ENCODE data around the gene SRXN1.

SRXN1 gene

GRCh38 chr20:634148-634925 is 18.7 kb downstream of the SRXN1 start:
- peak; percentile 79 for DNase-seq

GRCh38 chr20:631101-631500 is 21.9 kb downstream of the SRXN1 start:
- DNase-seq = no peak

GRCh38 chr20:626579-626978 is 26.4 kb downstream of the SRXN1 start:
- no peak for DNase-seq

GRCh38 chr20:625360-625932 is 27.6 kb downstream of the SRXN1 start:
- DNase-seq = no peak

GRCh38 chr20:623704-624103 is 29.3 kb downstream of the SRXN1 start:
- no peak for DNase-seq

GRCh38 chr20:623021-623420 is 30.0 kb downstream of the SRXN1 start:
- no peak for DNase-seq

- no peak for DNase-seq
These were observed 30.8 kb downstream of the SRXN1 start for GRCh38 chr20:622161-622560.

GRCh38 chr20:621125-621756 is 31.8 kb downstream of the SRXN1 start:
- DNase-seq = no peak

GRCh38 chr20:620246-620645 is 32.8 kb downstream of the SRXN1 start:
- DNase-seq = no peak

- no peak for DNase-seq
These were observed 34.0 kb downstream of the SRXN1 start for GRCh38 chr20:618980-619379.

- DNase-seq = no peak
These were observed 34.9 kb downstream of the SRXN1 start for GRCh38 chr20:617934-618690.

GRCh38 chr20:615514-615913 is 37.5 kb downstream of the SRXN1 start:
- DNase-seq = no peak

GRCh38 chr20:611843-612185 is 41.2 kb downstream of the SRXN1 start:
- no peak for DNase-seq

- no peak for DNase-seq
These were observed 41.8 kb downstream of the SRXN1 start for GRCh38 chr20:611047-611842.

GRCh38 chr20:610130-611046 is 42.6 kb downstream of the SRXN1 start, which contains the start of gene TCF15:
TSS of gene TCF15 (minus strand) at chr20:610309. CDS start at chr20:610237, 72 bp downstream.
- peak; percentile 8 for DNase-seq

GRCh38 chr20:609371-609964 is 43.5 kb downstream of the SRXN1 start:
- no peak for DNase-seq

GRCh38 chr20:608970-609369 is 44.0 kb downstream of the SRXN1 start:
- no peak for DNase-seq

GRCh38 chr20:607476-607875 is 45.5 kb downstream of the SRXN1 start:
- DNase-seq = no peak

- no peak for DNase-seq
These were observed 47.8 kb downstream of the SRXN1 start for GRCh38 chr20:605237-605636.

- no peak for DNase-seq
These were observed 49.8 kb downstream of the SRXN1 start for GRCh38 chr20:603116-603640.

Measured in NCI-H526 treated with DMSO at 0.1 percent for 48 hours (cell line).